ENCODE results near the gene KIF26A.

The KIF26A gene

GRCh38 chr14:104133496-104133895 is 4.9 kb upstream of the KIF26A start:
- no peak for DNase-seq

- DNase-seq: no peak
Measured at GRCh38 chr14:104134061-104134965, 4.1 kb upstream of the KIF26A start.

- no peak for DNase-seq
Measured at GRCh38 chr14:104135121-104135903, 3.1 kb upstream of the KIF26A start.

GRCh38 chr14:104135904-104136471 is 2.4 kb upstream of the KIF26A start:
- DNase-seq: no peak

- no peak for DNase-seq
Measured at GRCh38 chr14:104136472-104137296, 1.7 kb upstream of the KIF26A start.

- no peak for DNase-seq
Measured at GRCh38 chr14:104137297-104138097, 890 bp upstream of the KIF26A start.

- no peak for DNase-seq
Measured at GRCh38 chr14:104138718-104139459, 502 bp downstream of the KIF26A start.

GRCh38 chr14:104139460-104140212 is 1.2 kb downstream of the KIF26A start:
- no peak for DNase-seq

- DNase-seq: no peak
Measured at GRCh38 chr14:104140213-104140462, 1.8 kb downstream of the KIF26A start.

- no peak for DNase-seq
Measured at GRCh38 chr14:104140463-104141331, 2.3 kb downstream of the KIF26A start.

- no peak for DNase-seq
Measured at GRCh38 chr14:104141621-104142091, 3.3 kb downstream of the KIF26A start.

GRCh38 chr14:104142136-104142945 is 4.0 kb downstream of the KIF26A start:
- no peak for DNase-seq

- DNase-seq: no peak
Measured at GRCh38 chr14:104142946-104143470, 4.6 kb downstream of the KIF26A start.

- no peak for DNase-seq
Measured at GRCh38 chr14:104143521-104144452, 5.4 kb downstream of the KIF26A start.

GRCh38 chr14:104144453-104144790 is 6.0 kb downstream of the KIF26A start:
- DNase-seq: no peak

GRCh38 chr14:104144911-104145825 is 6.8 kb downstream of the KIF26A start:
- DNase-seq: no peak
